Lower leg skin (tissue), 4 donors: ENCODE results near the gene EBF3. TPM values are rescaled to one million over a fixed set of nuclear protein-coding genes. Genes with fewer than 3 reads are reported as not detected.

Experiments used
- DNase-seq, 2 donors: peaks; one replicate each; pipeline ENCODE4 v3.0.0-alpha.2; 2019; ENCODE audit warnings: low spot score in 2 of 2
- H3K4me3 ChIP-seq: fragments of 200-600 bp; sonication (generic); 2 replicates; pipeline ENCODE4 v1.5.1; 2017; ENCODE audit warnings: mild to moderate bottlenecking, low read depth; ENCODE audit not compliant: poor library complexity, severe bottlenecking
- POLR2A ChIP-seq, 2 donors: fragments of 450-650 bp; IDR thresholded peaks; one replicate each; pipeline ENCODE4 v1.6.1; 2016 to 2017; ENCODE audit warnings: antibody characterized with exemption in 2 of 2, mild to moderate bottlenecking in 1 of 2, moderate library complexity in 1 of 2
- WGBS, 2 donors: methylation state at CpG; one replicate each; pipeline ENCODE4 v1.1.5; 2018; 5-methylcytosine and 5-hydroxymethylcytosine counted together
- intact Hi-C: fragments of 100-400 bp; cut with DNase I; formaldehyde crosslinking; loops from one replicate; pipeline ENCODE4 v1.15.0; 2023; ENCODE audit warnings: low total_unique reads
- total RNA-seq, 4 donors: library from RNA; depleted of rRNA; stranded (reverse); fragments of >200 nt; gene quantifications; one replicate each; pipeline ENCODE4 v1.1.0, GENCODE V29; 2016
- TF ChIP-seq, protein P1 (sequence below), 3 donors: fragments of 450-650 bp; IDR thresholded peaks; one replicate each; pipeline ENCODE4 v1.5.1; 2016; ENCODE audit warnings: antibody characterized with exemption in 3 of 3, mild to moderate bottlenecking in 3 of 3, moderate library complexity in 2 of 3

The EBF3 gene
- total RNA-seq, 4 donors from 2014 or later = 0.80 to 8.5 (median 2.4) TPM

DNA sequence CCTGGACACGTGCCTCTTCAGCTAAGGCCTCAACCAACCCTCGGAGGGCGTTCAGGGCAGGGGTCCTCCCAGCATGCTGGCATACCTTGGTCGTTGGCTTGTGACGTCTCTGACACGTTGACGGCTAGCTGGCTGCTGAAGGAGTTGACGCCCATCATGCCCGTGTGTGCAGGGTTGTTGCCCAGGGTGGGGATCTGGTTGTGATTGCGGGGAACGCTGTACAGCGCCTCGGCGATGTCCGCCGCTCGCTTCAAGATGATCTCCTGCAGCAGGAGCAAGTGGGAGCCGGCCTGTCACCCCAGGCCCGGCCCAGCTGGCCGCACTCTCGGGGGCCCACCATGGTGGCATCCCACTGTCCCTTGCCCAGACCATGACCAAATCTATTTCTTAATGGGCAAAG is 122.0 kb downstream of the EBF3 start:
- TF ChIP-seq, protein P1, sequence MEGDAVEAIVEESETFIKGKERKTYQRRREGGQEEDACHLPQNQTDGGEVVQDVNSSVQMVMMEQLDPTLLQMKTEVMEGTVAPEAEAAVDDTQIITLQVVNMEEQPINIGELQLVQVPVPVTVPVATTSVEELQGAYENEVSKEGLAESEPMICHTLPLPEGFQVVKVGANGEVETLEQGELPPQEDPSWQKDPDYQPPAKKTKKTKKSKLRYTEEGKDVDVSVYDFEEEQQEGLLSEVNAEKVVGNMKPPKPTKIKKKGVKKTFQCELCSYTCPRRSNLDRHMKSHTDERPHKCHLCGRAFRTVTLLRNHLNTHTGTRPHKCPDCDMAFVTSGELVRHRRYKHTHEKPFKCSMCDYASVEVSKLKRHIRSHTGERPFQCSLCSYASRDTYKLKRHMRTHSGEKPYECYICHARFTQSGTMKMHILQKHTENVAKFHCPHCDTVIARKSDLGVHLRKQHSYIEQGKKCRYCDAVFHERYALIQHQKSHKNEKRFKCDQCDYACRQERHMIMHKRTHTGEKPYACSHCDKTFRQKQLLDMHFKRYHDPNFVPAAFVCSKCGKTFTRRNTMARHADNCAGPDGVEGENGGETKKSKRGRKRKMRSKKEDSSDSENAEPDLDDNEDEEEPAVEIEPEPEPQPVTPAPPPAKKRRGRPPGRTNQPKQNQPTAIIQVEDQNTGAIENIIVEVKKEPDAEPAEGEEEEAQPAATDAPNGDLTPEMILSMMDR (IDR thresholded peaks at IDR 0.05) = no peak
- TF ChIP-seq POLR2A (IDR thresholded peaks at IDR 0.05) = no peak
- WGBS, 2 donors = 93 to 97% methylated on average over 19 to 21 of the region's 21 CpGs
- H3K4me3 ChIP-seq = no peak overlapping the region
- DNase-seq = peak in 1 of 2 donors; percentile 54
- intact Hi-C loops = no loop called here

DNA sequence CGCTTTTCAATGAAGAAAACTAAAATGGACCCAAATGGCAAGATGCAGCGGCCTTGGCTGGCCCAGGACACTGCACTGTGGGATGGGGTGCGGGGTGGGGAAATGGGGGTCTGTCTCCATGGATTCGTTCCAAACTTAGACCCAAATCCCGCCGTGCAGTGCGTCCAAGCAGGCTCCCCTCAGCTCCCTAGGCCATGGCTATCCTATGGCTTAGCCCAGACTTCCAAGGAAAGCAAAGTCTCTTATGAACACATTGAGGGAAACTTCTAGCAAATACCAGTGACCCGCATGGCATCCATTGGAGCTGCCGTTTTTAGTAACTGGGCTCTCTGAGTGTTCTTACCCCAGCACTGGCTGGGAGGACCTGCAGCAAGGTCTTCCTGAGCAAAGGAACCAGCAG is 122.5 kb downstream of the EBF3 start:
- DNase-seq = peak in 1 of 2 donors; percentile 79
- WGBS, 2 donors = 94 to 95% methylated on average over 9 of the region's 9 CpGs
- no peak overlapping the region for H3K4me3 ChIP-seq
- TF ChIP-seq POLR2A (IDR thresholded peaks at IDR 0.05) = no peak
- TF ChIP-seq, protein P1 (IDR thresholded peaks at IDR 0.05) = no peak
- intact Hi-C loops = no loop called here

DNA sequence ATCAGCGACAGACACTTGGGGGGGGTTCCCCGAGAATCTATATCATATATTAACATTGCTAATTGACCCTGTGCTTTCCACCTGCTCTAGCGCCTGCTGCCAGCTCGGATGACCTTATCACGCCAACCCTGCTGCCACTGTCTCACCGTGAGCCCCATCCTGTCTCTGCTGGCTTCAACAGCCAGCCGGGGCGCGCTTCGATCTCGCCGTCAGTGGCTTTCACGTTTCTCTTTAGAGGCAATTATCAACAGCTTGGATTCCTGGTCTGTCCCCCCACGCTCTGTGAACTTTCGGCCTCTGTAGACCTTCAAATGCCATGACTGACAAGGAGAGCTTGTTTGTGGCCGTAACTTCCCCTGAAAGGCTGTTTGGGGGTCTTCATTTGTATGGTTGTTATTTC is 123.0 kb downstream of the EBF3 start:
- WGBS, 2 donors = 94 to 95% methylated on average over 16 of the region's 16 CpGs
- TF ChIP-seq POLR2A (IDR thresholded peaks at IDR 0.05) = no peak
- TF ChIP-seq, protein P1 (IDR thresholded peaks at IDR 0.05) = no peak
- intact Hi-C loops = no loop called here
- DNase-seq = peak in 1 of 2 donors; percentile 54
- no peak overlapping the region for H3K4me3 ChIP-seq

DNA sequence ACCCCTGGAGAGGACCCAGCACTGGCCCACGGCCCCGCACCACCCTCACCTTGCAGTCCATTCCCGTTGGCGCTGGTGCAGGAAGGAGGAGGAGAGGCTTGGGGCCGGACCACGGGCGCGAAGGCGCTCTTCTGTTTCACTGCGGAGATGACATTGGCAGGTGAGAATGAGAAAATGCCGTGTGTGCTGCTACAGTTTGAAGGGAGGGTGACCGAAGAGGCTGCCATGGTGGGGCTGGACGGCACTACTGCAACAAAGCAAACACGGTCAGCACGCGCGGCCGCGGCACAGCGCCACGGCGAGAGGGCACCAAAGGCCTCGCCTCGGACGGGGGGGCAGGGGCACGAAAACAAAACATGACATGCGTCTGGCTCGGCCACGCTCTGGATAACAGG is 123.9 kb downstream of the EBF3 start:
- peak in 1 of 2 donors; percentile 68 for DNase-seq
- TF ChIP-seq, protein P1 (IDR thresholded peaks at IDR 0.05) = no peak
- no peak for TF ChIP-seq POLR2A (IDR thresholded peaks at IDR 0.05)
- intact Hi-C loops = no loop called here
- WGBS, 2 donors = 96% methylated on average over 28 to 29 of the region's 29 CpGs
- no peak overlapping the region for H3K4me3 ChIP-seq

DNA sequence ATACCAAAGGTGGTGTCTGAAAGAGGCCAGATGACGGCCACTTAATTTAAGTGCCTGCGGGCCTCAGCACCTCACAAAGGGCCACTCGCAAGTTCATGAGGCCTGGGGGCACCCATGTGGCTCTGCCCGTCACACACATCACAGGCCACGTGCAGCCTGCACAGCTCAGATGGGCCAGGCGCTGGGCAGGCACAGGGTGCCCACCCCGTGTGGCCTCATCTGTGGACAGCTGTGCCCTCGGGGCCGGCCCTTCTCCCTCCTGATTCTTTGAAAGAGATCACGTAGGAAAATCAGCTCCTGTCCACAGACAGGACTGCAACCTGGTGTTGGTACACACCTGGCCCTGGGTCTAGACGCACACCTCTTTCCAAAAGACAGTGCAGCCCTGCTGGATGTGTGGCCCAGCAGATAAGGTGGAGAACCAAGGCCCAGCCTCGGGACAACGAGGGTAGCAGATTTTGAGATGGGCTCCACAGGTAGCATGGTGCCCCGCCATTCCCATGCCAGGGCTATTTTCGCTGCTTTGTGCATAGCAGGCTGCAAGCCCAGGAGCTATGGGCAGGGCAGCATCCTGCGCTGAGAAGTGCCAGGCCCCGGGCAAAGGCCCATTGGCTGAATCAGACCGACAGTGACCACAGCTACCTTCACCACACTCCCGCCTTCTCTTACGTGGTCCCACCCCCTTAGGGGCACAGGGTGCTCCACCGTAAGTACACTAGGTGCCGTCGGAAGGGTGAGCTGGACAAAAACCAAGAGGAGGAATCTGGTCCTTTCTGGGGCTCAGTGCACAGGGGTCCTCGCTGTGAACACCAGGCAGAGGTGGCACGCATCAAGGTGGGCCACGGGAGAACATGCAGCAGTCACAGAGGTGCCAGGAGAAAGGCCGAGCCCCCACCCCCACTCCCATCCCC is 124.5 kb downstream of the EBF3 start:
- intact Hi-C loops = no loop called here
- H3K4me3 ChIP-seq = no peak overlapping the region
- peak in 1 of 2 donors; percentile 76 for DNase-seq
- WGBS, 2 donors = 92 to 97% methylated on average over 22 to 26 of the region's 27 CpGs
- TF ChIP-seq, protein P1 (IDR thresholded peaks at IDR 0.05) = no peak
- TF ChIP-seq POLR2A (IDR thresholded peaks at IDR 0.05) = no peak
